Activated T-helper 1 cell treated with anti-CD3 and anti-CD28 coated beads, Interleukin-2, amount 50 U/mL, for 16 hours (primary cell): ENCODE data around the gene TMPRSS11A.

Experiments
- DNase-seq, 2 donors: peaks; one replicate each; pipeline ENCODE4 v3.0.0-alpha.2; 2020; ENCODE audit warnings: low read depth in 1 of 2, low spot score in 1 of 2

TMPRSS11A gene, protein sequence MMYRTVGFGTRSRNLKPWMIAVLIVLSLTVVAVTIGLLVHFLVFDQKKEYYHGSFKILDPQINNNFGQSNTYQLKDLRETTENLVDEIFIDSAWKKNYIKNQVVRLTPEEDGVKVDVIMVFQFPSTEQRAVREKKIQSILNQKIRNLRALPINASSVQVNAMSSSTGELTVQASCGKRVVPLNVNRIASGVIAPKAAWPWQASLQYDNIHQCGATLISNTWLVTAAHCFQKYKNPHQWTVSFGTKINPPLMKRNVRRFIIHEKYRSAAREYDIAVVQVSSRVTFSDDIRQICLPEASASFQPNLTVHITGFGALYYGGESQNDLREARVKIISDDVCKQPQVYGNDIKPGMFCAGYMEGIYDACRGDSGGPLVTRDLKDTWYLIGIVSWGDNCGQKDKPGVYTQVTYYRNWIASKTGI

DNA sequence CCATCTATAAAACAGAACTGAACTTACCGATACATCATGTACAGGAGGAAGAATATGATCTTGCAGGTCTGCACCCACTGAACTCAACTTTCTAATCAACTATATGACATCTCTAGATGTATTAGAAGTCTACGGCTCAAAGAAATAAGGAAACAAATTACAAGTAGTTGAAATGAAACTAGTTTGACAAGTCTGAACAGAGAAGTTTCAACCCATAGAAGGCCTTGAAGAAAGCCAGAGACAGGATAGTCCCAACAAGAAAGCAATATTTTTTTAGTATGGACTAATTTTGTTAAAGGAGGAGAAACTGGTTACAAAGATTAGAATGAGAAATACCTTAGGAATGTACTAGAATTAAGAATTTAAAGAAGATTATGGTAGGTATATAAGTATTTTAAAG, at the start of gene TMPRSS11A:
TMPRSS11A (minus strand) TSS at position 138 of the 400 bp plus-strand sequence; CDS start at position 38, 100 bp downstream.
- no peak for DNase-seq

DNA sequence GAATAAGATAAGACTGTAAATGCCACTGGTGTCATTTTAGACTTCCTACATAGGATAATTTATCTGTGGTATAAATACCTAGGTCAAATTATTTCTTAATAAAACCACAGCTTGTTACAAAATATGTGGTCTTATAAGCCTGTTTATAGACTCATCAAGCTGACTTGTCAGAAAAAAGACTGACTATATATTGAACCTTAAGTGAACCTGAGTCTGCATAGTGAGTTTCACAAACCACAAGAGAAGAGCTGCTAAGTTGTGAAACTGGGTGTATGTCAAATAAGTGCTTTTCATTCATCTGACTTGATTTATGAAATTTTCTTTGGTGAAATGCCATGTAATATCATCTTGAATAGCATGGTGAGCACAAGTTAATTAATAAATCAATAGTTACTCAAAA, 48.4 kb upstream of the TMPRSS11A start:
- no peak for DNase-seq

DNA sequence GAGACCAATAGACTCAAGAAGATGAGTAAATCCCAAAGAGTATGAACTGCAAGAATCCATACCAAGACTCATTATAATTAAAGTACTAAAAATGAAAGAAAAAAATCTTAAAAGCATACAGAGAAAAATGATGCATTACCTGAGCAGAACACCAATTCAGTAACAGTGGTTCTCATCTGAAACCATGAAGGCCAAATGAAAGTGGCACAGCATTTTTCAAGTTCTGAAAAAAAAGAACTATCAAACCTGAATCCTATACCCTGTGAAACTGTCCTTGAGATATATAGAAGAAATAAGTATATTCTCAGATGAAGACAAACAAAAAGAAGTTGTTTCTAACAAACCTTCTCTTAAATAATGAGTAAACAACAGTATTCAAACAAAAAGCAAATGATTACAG, 39.6 kb upstream of the TMPRSS11A start:
- no peak for DNase-seq

DNA sequence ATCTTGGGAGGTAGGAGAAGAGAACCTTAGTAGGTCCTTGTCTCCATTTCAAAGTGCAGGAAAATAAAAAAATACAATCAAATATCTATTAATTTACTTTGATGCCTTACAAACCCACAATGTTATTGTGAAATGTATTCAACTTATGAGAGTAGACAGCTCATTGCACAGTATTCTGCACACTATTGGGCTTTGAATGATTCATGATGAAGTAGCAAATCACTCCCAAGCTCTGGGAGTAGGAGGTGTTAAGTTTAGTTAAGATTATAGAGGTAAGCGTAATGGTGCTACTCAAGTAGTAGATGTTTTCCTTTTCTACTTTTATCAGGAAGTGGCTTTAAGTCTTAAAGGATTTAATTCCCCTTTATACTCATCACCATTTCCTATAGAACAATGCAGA, 32.8 kb upstream of the TMPRSS11A start:
- no peak for DNase-seq

DNA sequence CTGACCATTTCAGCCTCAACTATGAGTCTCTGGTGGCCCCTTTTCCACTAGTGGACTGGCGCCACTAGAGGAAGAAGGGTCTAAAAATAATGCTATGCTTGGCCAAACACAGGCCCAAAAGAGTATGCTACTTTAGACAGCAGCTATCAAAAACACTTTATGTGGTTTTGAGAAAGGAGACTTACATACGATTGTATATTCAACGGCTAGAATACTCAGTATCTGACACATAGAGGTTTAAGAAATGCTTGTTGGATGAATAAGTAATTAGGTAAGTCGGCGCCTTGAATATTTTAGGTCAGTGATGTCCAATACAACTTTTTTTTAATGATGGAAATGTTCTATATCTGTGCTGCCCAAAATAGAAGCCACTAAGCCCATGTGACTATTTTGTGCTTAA, 25.7 kb upstream of the TMPRSS11A start:
- no peak for DNase-seq

DNA sequence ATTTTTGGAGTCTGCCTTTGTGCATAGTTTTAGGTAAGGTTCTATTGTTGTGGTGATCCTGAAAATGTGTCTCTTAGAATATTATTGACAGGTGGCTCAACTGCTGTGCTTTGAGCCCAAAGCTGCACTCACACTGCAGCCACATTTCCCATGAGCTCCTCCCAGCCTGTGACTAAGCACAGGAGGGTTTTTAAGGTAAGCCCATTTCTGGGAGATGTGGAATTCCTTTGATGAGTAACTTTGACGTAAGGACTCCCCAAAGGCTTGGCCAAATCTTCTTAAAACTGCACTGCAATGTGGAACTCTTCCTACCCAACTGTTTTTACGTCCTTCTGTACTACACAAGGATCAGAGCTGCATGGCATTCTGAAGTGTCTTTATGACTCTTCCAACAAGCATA, 20.0 kb upstream of the TMPRSS11A start:
- DNase-seq: no peak

DNA sequence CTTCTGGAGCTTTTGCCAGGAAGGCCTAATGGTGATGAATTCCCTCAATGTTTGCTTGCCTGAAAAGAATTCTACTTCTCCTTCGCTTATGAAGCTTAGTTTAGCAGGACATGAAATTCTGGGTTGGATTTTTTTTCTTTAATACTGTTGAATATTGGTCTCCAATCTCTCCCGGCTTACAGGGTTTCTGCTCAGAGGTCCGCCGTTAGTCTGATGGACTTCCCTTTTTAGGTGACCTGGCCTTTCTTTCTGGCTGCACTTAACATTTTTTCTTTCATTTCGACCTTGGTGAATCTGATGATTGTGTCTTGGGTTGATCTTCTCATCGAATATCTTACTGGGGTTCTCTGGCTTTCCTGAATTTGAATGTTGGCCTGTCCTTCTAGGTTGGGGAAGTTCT, 17.2 kb upstream of the TMPRSS11A start:
- DNase-seq: no peak

DNA sequence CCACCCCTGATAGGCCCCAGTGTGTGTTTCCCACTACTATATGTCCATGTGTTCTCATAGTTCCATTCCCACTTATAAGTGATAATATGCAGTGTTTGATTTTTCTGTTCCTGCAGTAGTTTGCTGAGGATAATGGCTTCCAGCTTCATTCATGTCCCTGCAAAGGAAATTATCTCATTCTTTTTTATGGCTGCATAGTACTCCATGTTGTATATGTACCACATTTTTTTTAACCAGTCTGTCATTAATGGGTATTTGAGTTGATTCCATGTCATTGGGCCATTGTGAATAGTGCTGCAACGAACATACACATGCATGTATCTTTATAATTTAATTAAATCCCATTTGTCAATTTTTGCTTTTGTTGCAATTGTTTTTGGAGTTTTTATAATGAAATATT, 10.3 kb upstream of the TMPRSS11A start:
- DNase-seq: no peak

DNA sequence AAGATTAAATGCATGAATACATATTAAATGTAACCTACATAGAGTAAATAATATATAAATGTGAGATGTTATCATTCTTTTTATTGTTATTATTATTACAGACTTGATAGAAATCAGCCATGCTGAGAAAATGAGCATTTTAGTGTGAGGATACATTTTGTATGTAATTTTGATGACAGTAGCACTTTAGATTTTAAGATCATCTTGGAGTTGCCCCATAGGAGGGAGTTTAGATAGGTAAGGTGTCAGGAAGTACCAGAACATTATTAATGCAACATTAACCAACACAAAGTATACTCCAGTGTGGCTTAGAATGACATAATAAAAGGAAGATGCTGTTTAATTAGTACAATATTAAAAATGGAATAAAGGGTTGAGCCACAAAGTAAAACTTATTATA, 8.4 kb downstream of the TMPRSS11A start:
- no peak for DNase-seq

DNA sequence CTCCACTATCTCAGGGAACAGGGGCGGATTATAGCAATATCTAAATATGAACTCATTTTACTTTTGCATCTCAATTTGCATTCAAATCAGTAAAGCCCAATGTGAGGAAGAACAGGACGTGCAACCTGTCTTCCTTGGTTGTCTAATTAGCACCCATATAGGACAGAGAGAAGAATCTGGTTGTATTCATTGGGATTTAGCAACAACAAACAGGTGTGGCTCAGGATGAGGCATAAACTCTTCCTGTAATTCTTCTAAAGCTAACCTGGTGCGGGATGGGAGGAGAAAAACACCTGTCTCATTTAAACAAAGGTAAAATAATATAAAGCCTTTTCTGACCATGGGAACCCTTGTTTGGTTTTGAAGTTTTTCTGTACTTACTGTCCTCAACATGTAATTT, 22.2 kb downstream of the TMPRSS11A start:
- DNase-seq: no peak

DNA sequence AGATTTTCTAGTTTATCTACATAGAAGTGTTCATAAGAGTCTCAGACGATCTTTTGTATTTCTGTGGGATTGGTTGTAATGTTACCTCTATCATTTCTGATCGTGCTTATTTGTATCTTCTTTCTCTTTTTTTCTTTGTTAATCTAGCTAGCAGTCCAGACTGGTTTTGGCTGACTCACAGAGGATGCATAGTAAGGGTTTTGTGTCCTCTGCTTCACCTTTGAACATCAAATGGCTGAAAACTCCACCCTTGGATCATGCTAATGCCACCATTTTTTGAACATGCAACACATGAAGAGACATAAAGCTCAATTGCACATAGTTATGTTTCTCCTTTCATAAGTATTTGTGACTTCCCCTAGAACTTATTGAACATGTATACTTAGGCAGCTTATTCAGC, 22.8 kb downstream of the TMPRSS11A start:
- DNase-seq: no peak

DNA sequence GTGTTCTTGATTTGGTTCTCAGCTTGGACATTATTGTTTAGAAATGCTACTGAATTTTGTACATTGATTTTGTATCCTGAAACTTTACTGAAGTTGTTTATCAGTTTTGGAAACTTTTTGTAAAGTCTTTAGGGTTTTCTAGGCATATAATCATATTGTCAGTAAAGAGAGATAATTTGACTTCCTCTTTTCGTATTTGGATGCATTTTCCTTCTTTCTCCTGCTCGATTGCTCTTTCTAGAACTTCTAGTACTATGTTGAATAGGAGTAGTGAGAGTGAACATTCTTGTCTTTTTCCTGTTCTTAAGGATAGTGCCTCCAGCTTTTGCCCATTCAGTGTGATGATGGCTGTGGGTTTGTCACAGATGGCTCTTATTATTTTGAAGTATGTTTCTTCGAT, 24.1 kb downstream of the TMPRSS11A start:
- no peak for DNase-seq

DNA sequence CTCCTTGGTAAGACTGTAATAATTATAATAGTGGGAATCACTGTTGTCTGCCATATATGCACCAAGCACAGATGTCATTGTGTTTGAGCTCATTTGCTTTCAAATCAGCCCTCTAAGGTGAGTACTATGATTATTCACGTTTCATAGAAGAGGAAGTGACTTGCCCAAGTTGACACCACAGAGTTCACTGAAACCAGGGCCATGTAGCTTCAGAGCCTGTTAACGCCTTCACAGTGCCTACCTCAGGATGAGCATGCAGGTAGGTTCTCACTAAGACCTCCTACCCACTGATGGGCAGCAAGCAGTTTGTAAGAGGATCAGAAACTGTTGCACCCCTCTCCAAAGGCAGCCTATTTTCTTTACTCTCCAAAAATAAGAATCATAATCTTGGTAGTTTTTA, 27.4 kb downstream of the TMPRSS11A start:
- no peak for DNase-seq

DNA sequence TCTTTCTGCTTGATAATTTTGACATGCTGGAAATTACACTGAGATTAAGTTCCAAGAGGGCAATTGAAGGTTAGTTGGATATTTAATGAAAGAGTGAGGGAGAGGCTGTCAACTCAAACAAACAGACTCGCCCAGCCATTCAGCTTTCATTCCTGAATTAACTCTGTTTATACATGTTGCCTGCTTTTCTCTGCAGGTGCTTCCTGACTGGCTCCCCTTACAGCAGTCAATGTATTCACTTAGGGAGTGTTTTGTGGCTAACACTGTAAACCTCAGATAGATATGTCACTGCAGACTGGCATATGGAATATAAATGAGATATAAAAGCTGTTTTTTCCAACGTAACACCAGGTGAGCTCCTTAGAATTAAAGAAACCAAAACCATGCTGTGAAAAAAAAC, 28.7 kb downstream of the TMPRSS11A start:
- DNase-seq: no peak

DNA sequence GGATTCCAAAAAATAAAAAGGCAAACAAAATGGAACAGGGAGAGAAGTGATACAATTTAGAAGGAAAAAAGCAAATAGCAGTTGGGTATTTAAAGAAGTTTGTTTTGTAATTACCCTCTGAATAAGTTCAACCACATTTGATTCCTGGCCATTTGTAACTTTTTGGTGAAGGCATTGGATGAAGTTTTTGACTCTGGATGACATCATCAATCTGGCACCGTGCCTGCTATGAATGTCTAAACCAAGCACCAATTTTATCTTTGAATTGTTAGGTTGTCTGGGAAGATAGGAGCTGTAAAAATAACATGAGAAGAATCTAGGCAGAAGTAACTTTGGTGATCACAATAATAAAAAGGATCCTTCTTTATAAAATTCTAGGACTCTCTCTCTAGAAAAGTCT, 29.5 kb downstream of the TMPRSS11A start:
- no peak for DNase-seq

DNA sequence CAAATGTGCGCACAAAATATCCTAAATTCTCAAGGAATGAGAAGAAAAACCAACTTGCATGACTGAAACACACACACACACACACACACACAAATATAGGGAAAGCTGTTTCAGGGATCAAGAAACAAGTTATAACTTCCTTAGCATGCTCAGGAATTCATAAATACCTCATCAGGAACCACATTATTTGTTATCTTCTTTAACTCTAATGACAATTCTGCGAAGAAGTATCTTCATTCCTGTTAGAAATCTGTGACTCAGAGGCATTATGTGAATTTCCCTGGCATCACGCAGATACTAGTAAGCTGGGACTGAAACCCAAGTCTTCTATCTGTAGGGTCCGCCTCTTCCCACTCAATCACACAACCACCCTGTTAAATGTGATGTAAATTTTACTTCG, 30.3 kb downstream of the TMPRSS11A start:
- no peak for DNase-seq

DNA sequence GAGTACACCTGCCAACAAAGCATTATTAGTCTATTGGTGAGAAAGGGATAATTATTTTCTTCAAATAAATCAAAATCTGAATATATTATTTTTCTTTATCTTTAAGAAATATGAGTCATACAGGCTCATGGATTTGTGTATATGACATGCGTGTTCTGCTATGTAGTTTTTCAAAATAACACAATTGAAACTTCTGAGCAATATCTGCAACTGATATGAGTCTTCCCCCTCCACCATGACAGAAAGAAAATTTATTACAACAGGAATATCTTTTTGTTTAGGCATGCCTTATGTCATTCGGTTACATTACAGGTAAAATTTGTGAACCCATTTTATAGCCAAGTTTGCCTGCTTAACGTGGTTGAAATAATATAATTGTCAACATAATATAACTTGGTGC, 32.0 kb downstream of the TMPRSS11A start:
- DNase-seq: no peak

DNA sequence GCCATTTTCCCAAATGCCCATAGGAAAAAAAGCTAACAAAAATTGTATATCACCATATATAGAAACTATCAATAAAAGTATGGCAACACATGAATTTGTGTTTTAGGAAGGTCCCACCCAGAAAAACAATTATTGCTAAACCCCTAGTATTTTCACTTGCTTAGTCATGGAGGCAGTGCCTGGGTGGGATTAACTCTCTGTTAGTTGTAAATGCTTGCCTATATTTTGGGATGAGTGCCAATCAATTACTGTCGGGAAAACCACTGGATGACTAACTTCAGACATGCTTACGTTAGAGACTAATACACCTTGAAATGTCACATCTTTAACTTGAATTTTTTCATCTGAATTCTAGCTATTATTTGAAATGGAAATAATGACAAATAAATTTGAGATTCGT, 33.9 kb downstream of the TMPRSS11A start:
- DNase-seq: no peak

DNA sequence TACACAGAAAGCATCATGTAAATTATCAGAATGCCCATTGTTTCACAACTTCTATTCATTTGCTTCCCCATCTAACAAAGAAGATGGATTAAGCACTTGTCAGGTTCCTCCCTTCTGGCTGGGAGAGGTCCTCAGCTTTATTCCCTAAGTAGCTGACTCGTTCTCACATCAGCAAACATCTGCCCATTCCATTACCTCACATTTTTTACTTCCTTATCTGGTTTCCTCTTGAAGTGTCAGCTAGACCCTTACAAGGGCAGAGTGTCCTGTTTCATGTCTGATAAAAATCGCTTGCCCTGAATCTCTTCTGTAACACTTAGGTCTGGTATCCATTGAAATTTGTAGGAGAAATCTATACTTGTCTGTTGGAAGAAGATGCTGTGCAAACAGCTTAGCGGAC, 34.7 kb downstream of the TMPRSS11A start:
- no peak for DNase-seq

DNA sequence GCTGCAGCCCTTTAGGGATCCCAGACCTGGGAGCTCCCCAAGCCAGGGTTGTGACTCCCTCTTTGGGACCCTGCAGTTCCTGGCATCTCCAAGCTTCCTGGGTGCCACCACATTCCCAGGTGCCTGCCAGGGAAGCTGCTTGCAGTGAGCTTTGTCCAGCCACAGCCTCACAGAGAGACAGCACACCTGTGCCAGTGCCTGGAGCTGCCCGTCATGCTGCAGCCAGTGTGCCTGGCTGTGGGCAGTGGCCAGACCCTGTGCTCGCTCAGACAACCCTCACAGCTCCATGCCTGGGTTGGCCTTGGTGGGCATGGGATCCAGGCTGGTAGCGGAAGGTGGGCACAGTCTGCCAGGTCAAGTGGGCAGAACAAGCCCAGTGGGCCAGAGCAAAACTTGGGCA, 36.0 kb downstream of the TMPRSS11A start:
- no peak for DNase-seq

DNA sequence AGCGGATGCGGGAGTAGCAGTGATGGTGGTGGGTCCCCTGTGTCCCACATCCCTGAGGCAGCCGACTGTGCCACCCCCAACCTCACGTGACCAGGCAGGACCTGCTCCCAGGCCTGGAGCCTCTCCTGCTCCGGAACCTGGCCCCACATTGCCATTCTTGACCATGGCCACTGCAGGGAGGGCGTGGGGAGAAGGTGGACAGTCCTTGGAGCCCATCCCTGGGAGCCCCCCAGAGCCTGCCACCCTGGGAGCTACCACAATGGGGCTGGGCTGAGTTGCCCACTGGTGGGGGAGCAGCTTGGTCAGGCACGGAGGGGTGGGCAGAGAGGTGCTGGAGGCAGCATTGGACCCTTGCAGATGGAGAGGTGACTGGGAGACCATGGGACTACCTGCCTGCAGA, 36.8 kb downstream of the TMPRSS11A start:
- no peak for DNase-seq

DNA sequence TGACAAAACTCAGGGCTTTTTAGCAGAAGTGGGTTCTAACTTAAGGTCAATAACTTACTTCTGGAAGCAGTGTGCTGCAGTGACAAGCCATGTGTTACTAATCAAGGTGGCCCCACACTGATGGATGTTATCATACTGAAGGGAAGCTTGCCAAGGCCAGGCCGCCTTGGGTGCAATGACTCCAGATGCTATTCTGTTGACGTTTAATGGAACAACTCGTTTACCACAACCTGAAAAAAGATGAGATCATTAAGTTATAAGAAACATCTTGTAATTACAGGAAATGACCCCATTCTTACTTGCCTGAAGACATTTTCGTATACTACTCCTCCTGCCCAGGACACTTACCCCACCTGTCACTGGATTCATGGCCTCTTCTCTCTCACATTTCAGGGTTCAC, 40.6 kb downstream of the TMPRSS11A start:
- no peak for DNase-seq

DNA sequence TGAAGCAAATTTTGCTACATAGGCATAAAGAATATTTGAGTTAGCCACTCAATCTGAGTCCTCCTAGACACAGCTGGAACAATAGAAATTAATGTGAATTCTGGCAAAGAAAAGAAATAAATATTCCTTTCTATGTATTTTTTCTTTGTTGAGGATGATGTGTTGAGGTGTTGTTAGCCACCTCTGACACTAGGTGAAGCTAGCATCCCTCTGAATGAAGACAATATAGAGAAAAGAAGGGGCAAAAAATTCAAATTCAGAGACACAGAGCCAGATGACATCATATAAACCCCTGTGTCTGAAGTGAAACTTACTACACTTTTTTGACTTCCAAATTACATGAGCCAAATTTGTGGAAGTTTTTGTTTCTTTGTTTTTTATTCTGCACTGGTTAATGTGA, 44.9 kb downstream of the TMPRSS11A start:
- no peak for DNase-seq
